Measurements from ENCODE around the gene TBCB.

GRCh38 chr19:36121486-36122124, 6.3 kb downstream of the TBCB start:
- no peak for TF ChIP-seq EZH2phosphoT487 (IDR thresholded peaks at IDR 0.05; ENCODE audit: insufficient read depth, low read depth)
- no peak for TF ChIP-seq EZH2 (IDR thresholded peaks at IDR 0.05; ENCODE audit: insufficient read depth, poor library complexity, severe bottlenecking)

Measured in GM23248 (cell line).